T-helper 1 cell treated with Interleukin-12 subunit alpha and Interleukin-12 subunit beta and Interleukin-4 antibody, amounts not matched to agents 30 μg/mL and 1 μg/mL, for 36 hours (primary cell): ENCODE results near the gene ZNF574.

Experiments
- H3K27ac Mint-ChIP-seq: one replicate; pipeline ENCODE4 v1.8.0; 2021; ENCODE audit warnings: mild to moderate bottlenecking, mixed read lengths
- H3K27me3 Mint-ChIP-seq: one replicate; pipeline ENCODE4 v1.8.0; 2021; ENCODE audit warnings: low read depth, mixed read lengths
- H3K36me3 Mint-ChIP-seq: one replicate; pipeline ENCODE4 v1.8.0; 2021; ENCODE audit warnings: low read depth, mixed read lengths
- H3K4me1 Mint-ChIP-seq: one replicate; pipeline ENCODE4 v1.8.0; 2021; ENCODE audit warnings: low read depth, mixed read lengths
- H3K4me3 Mint-ChIP-seq: one replicate; pipeline ENCODE4 v1.8.0; 2021; ENCODE audit warnings: mild to moderate bottlenecking, moderate library complexity, mixed read lengths
- H3K9me3 Mint-ChIP-seq: one replicate; pipeline ENCODE4 v1.8.0; 2021; ENCODE audit warnings: mixed read lengths

The ZNF574 gene

GRCh38 chr19:42081584-42082203 is 5.7 kb downstream of the ZNF574 start:
- Mint-ChIP-seq H3K9me3 (no peaks in the 10 kb centered on the region), H3K4me1 (peaks cover 30% of the 10 kb centered on the region), H3K27me3 (no peaks in the 10 kb centered on the region), H3K27ac (peak overlapping the region; percentile 31), H3K36me3 (peaks cover 20% of the 10 kb centered on the region), H3K4me3 (no peak overlapping the region)

- no peaks in the 10 kb centered on the region for H3K27me3 Mint-ChIP-seq
- no peak overlapping the region for H3K27ac Mint-ChIP-seq
- H3K9me3 Mint-ChIP-seq = no peaks in the 10 kb centered on the region
- peaks cover 15% of the 10 kb centered on the region for H3K4me1 Mint-ChIP-seq
- H3K4me3 Mint-ChIP-seq = no peak overlapping the region
- peaks cover 14% of the 10 kb centered on the region for H3K36me3 Mint-ChIP-seq
These were observed 7.6 kb downstream of the ZNF574 start for GRCh38 chr19:42083537-42083936.

GRCh38 chr19:42086188-42086736 is 10.3 kb downstream of the ZNF574 start:
- Mint-ChIP-seq H3K27ac (no peak overlapping the region), H3K4me3 (no peak overlapping the region), H3K4me1 (peaks cover 36% of the 10 kb centered on the region), H3K9me3 (no peaks in the 10 kb centered on the region), H3K36me3 (peaks cover 18% of the 10 kb centered on the region), H3K27me3 (no peaks in the 10 kb centered on the region)

- peaks cover 12% of the 10 kb centered on the region for H3K36me3 Mint-ChIP-seq
- peaks cover 31% of the 10 kb centered on the region for H3K4me1 Mint-ChIP-seq
- H3K27me3 Mint-ChIP-seq = no peaks in the 10 kb centered on the region
- no peak overlapping the region for H3K27ac Mint-ChIP-seq
- no peak overlapping the region for H3K4me3 Mint-ChIP-seq
- H3K9me3 Mint-ChIP-seq = no peaks in the 10 kb centered on the region
These were observed 11.0 kb downstream of the ZNF574 start for GRCh38 chr19:42086770-42087550.

GRCh38 chr19:42088471-42089190 is 12.7 kb downstream of the ZNF574 start:
- H3K27ac Mint-ChIP-seq = peak overlapping the region; percentile 62
- H3K36me3 Mint-ChIP-seq = peaks cover 17% of the 10 kb centered on the region
- no peaks in the 10 kb centered on the region for H3K27me3 Mint-ChIP-seq
- H3K4me3 Mint-ChIP-seq = no peak overlapping the region
- peaks cover 36% of the 10 kb centered on the region for H3K4me1 Mint-ChIP-seq
- H3K9me3 Mint-ChIP-seq = no peaks in the 10 kb centered on the region

- H3K27ac Mint-ChIP-seq = peak overlapping the region; percentile 62
- H3K4me3 Mint-ChIP-seq = no peak overlapping the region
- H3K36me3 Mint-ChIP-seq = peaks cover 21% of the 10 kb centered on the region
- no peaks in the 10 kb centered on the region for H3K9me3 Mint-ChIP-seq
- no peaks in the 10 kb centered on the region for H3K27me3 Mint-ChIP-seq
- peaks cover 36% of the 10 kb centered on the region for H3K4me1 Mint-ChIP-seq
These were observed 13.3 kb downstream of the ZNF574 start for GRCh38 chr19:42089191-42089750.

- peak overlapping the region; percentile 26 for H3K27ac Mint-ChIP-seq
- no peak overlapping the region for H3K4me3 Mint-ChIP-seq
- H3K27me3 Mint-ChIP-seq = no peaks in the 10 kb centered on the region
- peaks cover 25% of the 10 kb centered on the region for H3K36me3 Mint-ChIP-seq
- H3K9me3 Mint-ChIP-seq = no peaks in the 10 kb centered on the region
- H3K4me1 Mint-ChIP-seq = peaks cover 36% of the 10 kb centered on the region
These were observed 13.8 kb downstream of the ZNF574 start for GRCh38 chr19:42089772-42090171.

- Mint-ChIP-seq H3K36me3 (peaks cover 29% of the 10 kb centered on the region), H3K27me3 (no peaks in the 10 kb centered on the region), H3K4me1 (peaks cover 34% of the 10 kb centered on the region), H3K9me3 (no peaks in the 10 kb centered on the region), H3K4me3 (peak overlapping the region; percentile 49), H3K27ac (peak overlapping the region; percentile 73)
These were observed 14.7 kb downstream of the ZNF574 start for GRCh38 chr19:42090672-42091071.

GRCh38 chr19:42091300-42091699 is 15.3 kb downstream of the ZNF574 start:
- H3K27ac Mint-ChIP-seq = peak overlapping the region; percentile 73
- no peaks in the 10 kb centered on the region for H3K27me3 Mint-ChIP-seq
- peaks cover 34% of the 10 kb centered on the region for H3K4me1 Mint-ChIP-seq
- no peaks in the 10 kb centered on the region for H3K9me3 Mint-ChIP-seq
- H3K36me3 Mint-ChIP-seq = peaks cover 30% of the 10 kb centered on the region
- no peak overlapping the region for H3K4me3 Mint-ChIP-seq

GRCh38 chr19:42091742-42092141 is 15.8 kb downstream of the ZNF574 start:
- Mint-ChIP-seq H3K27me3 (no peaks in the 10 kb centered on the region), H3K27ac (no peak overlapping the region), H3K36me3 (peaks cover 34% of the 10 kb centered on the region), H3K4me1 (peaks cover 34% of the 10 kb centered on the region), H3K9me3 (no peaks in the 10 kb centered on the region), H3K4me3 (no peak overlapping the region)

- Mint-ChIP-seq H3K36me3 (peaks cover 37% of the 10 kb centered on the region), H3K9me3 (no peaks in the 10 kb centered on the region), H3K27ac (peak overlapping the region; percentile 67), H3K4me1 (peaks cover 34% of the 10 kb centered on the region), H3K27me3 (no peaks in the 10 kb centered on the region), H3K4me3 (no peak overlapping the region)
These were observed 16.4 kb downstream of the ZNF574 start for GRCh38 chr19:42092350-42092749.

GRCh38 chr19:42093505-42093904 is 17.5 kb downstream of the ZNF574 start:
- Mint-ChIP-seq H3K4me1 (peaks cover 31% of the 10 kb centered on the region), H3K36me3 (peaks cover 39% of the 10 kb centered on the region), H3K27ac (no peak overlapping the region), H3K4me3 (no peak overlapping the region), H3K9me3 (no peaks in the 10 kb centered on the region), H3K27me3 (no peaks in the 10 kb centered on the region)

GRCh38 chr19:42093926-42094325 is 18.0 kb downstream of the ZNF574 start:
- Mint-ChIP-seq H3K4me1 (peaks cover 28% of the 10 kb centered on the region), H3K27ac (no peak overlapping the region), H3K36me3 (peaks cover 40% of the 10 kb centered on the region), H3K4me3 (no peak overlapping the region), H3K9me3 (no peaks in the 10 kb centered on the region), H3K27me3 (no peaks in the 10 kb centered on the region)

- Mint-ChIP-seq H3K9me3 (no peaks in the 10 kb centered on the region), H3K27me3 (no peaks in the 10 kb centered on the region), H3K4me1 (peaks cover 16% of the 10 kb centered on the region), H3K36me3 (peaks cover 38% of the 10 kb centered on the region), H3K4me3 (no peak overlapping the region), H3K27ac (no peak overlapping the region)
These were observed 19.3 kb downstream of the ZNF574 start for GRCh38 chr19:42095142-42095813.
